NCI-H1105 (cell line): Measurements from ENCODE around the gene MYO1H.
A peak's percentile ranks its signal among the peaks of the same experiment; 100 is the strongest.
"Not testable (repeated sequence)": the region's sequence is repeated elsewhere in the genome, so short reads cannot be mapped to it uniquely, and the experiment has no call there.

ENCODE experiments used
- DNase-seq: peaks from one replicate; lab custom pipeline; 2025; lab: John Stamatoyannopoulos, UW

The MYO1H gene

GRCh38 chr12:109346920-109347319, 780 bp upstream of the MYO1H start:
- no peak for DNase-seq

GRCh38 chr12:109352184-109352583, 4.5 kb downstream of the MYO1H start:
- DNase-seq = no peak

GRCh38 chr12:109356577-109356976, 8.9 kb downstream of the MYO1H start:
- DNase-seq = peak; percentile 21

- DNase-seq = no peak
These were observed 9.3 kb downstream of the MYO1H start for GRCh38 chr12:109357032-109357431.

- DNase-seq = no peak
These were observed 10.6 kb downstream of the MYO1H start for GRCh38 chr12:109358154-109358869.

GRCh38 chr12:109359131-109359690, 11.5 kb downstream of the MYO1H start:
- no peak for DNase-seq

GRCh38 chr12:109369831-109370230, 22.1 kb downstream of the MYO1H start:
- DNase-seq = no peak

- DNase-seq = no peak
These were observed 29.5 kb downstream of the MYO1H start for GRCh38 chr12:109377139-109377685.

- no peak for DNase-seq
These were observed 30.9 kb downstream of the MYO1H start for GRCh38 chr12:109378569-109378968.

GRCh38 chr12:109382031-109382430, 34.3 kb downstream of the MYO1H start:
- DNase-seq = no peak

- no peak for DNase-seq
These were observed 35.5 kb downstream of the MYO1H start for GRCh38 chr12:109383240-109383639.

GRCh38 chr12:109385339-109386058, 37.8 kb downstream of the MYO1H start:
- DNase-seq = peak; percentile 46

GRCh38 chr12:109386059-109386433, 38.3 kb downstream of the MYO1H start:
- DNase-seq = peak; percentile 14

- DNase-seq = peak; percentile 14
These were observed 39.9 kb downstream of the MYO1H start for GRCh38 chr12:109387425-109388166.

- DNase-seq = no peak
These were observed 40.5 kb downstream of the MYO1H start for GRCh38 chr12:109388167-109388563.

GRCh38 chr12:109389146-109389545, 41.4 kb downstream of the MYO1H start:
- no peak for DNase-seq

- DNase-seq = peak; percentile 44
These were observed 46.0 kb downstream of the MYO1H start for GRCh38 chr12:109393437-109394345.

- DNase-seq = no peak
These were observed 47.2 kb downstream of the MYO1H start for GRCh38 chr12:109394891-109395290.

- not testable (repeated sequence) for DNase-seq
These were observed 57.1 kb downstream of the MYO1H start for GRCh38 chr12:109404841-109405240.

GRCh38 chr12:109406147-109406546, 58.4 kb downstream of the MYO1H start:
- not testable (repeated sequence) for DNase-seq

GRCh38 chr12:109418848-109419480, 71.3 kb downstream of the MYO1H start:
- no peak for DNase-seq
